Measurements from ENCODE around the gene LYST.

DNA sequence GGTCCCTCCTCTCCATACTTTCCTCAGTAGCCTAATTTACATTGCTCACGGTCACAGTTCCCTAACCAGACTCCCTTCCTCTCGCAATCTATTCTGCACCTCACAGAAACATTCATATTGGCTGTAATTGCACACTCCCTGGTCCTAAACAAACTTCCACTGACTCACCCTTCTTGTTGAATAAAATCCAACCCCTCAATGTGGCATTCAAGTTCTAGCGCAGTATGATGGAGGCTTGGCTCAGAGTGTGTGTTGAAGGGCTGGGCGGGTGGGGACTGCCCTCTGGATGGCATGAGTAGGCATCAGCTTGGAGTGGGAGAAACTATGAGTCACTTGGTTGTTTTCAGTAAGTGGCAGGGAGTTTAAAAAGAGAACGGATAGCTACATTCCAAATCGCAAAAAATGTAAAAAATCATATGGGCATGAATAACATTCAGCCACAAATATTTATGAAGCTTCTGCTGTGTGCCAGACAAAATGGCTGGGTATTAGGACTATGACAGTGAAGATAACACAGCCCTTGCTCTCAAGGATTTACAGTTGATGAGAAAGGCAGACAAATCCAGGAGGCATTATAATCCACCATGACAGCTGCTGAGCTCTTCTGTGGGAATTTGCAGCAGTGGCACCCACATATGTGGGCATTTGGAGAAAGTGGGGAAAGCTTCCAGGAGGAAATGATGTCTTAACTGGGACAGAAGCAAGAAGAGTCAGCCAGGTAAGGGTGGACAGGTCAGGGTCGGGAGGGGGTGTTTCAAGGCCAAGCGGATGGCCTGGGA lies 42.2 kb upstream of the LYST start:
- TF ChIP-seq, protein P1, sequence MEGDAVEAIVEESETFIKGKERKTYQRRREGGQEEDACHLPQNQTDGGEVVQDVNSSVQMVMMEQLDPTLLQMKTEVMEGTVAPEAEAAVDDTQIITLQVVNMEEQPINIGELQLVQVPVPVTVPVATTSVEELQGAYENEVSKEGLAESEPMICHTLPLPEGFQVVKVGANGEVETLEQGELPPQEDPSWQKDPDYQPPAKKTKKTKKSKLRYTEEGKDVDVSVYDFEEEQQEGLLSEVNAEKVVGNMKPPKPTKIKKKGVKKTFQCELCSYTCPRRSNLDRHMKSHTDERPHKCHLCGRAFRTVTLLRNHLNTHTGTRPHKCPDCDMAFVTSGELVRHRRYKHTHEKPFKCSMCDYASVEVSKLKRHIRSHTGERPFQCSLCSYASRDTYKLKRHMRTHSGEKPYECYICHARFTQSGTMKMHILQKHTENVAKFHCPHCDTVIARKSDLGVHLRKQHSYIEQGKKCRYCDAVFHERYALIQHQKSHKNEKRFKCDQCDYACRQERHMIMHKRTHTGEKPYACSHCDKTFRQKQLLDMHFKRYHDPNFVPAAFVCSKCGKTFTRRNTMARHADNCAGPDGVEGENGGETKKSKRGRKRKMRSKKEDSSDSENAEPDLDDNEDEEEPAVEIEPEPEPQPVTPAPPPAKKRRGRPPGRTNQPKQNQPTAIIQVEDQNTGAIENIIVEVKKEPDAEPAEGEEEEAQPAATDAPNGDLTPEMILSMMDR (conservative IDR thresholded peaks at IDR 0.05; ENCODE audit: low read depth, low read length), result no peak
- TF ChIP-seq EZH2 (IDR thresholded peaks at IDR 0.05; ENCODE audit: low read length, unreplicated experiment) (no peak), EZH2phosphoT487 (IDR thresholded peaks at IDR 0.05; ENCODE audit: borderline replicate concordance, low read length) (no peak)
